K562 (cell line): ENCODE data around the gene ANKFN1. TPM values are rescaled to one million over a fixed set of nuclear protein-coding genes. Genes with fewer than 3 reads are reported as not detected.

Experiments used
- ATAC-seq: fragments of 200-7000 bp; cut with Tn5 transposase; 3 replicates; pipeline ENCODE4 v1.9.1; 2020; ENCODE audit warnings: moderate library complexity
- BruUV-seq: library from RNA; stranded (reverse); fragments of 400-500 nt; replicated peaks from 2 replicates; lab custom pipeline; 2021; lab: Mats Ljungman, UMichigan
- CTCF ChIA-PET: fragments of 300-600 bp; formaldehyde crosslinking; extraction: SDS; loops from one replicate; lab custom pipeline; 2021; ENCODE audit warnings: low intra/inter-chr PET ratio; lab: Yijun Ruan, JAX
- POLR2A ChIA-PET: fragments of 300-600, 350-650 bp; sonication (Branson Sonifier 250); formaldehyde crosslinking; extraction: SDS; loops from one replicate; lab custom pipeline; 2021; ENCODE audit warnings: antibody characterized with exemption, inconsistent platforms; lab: Yijun Ruan, JAX
- DNase-seq, 4 experiments: peaks; one replicate each; pipeline versions ENCODE4 v3.0.0 to v3.0.0-alpha.2; 2011 to 2018; ENCODE audit warnings: low spot score in 3 of 4, mixed read lengths in 3 of 4; ENCODE audit errors: extremely low read depth in 1 of 4
- FAIRE-seq: peaks from 2 replicates; lab custom pipeline; 2011; peaks lifted over from hg19 to GRCh38; lab: Jason Lieb, UNC
- H2AFZ ChIP-seq: 2 replicates; pipeline ENCODE4 v1.6.0; 2011; ENCODE audit warnings: low read depth, low read length, control low read depth, inconsistent platforms
- H3K27ac ChIP-seq: fragments of 200-600 bp; 3 replicates; pipeline ENCODE4 v1.8.0; 2011; ENCODE audit warnings: low read depth, mild to moderate bottlenecking, control low read depth, inconsistent platforms, low read length, moderate library complexity, mixed read lengths; ENCODE audit errors: extremely low read depth
- H3K27me3 ChIP-seq, 2 experiments: fragments of 300-600 bp in 1 of 2; 2 replicates in 1 of 2; 3 replicates in 1 of 2; pipeline versions ENCODE4 v1.6.0 to v1.8.0; 2011; ENCODE audit warnings: inconsistent platforms in 2 of 2, low read length in 2 of 2, mild to moderate bottlenecking in 1 of 2, mixed read lengths in 1 of 2, moderate library complexity in 1 of 2; ENCODE audit not compliant: control insufficient read depth in 2 of 2, insufficient read depth in 2 of 2
- H3K36me3 ChIP-seq: fragments of 300-600 bp; 3 replicates; pipeline ENCODE4 v1.8.0; 2011; ENCODE audit warnings: mild to moderate bottlenecking, low read length, inconsistent platforms; ENCODE audit not compliant: control insufficient read depth, insufficient read depth
- H3K4me1 ChIP-seq, 2 experiments: fragments of 200-600 bp in 1 of 2; replicated peaks in 1 of 2; 2 replicates in 1 of 2; 3 replicates in 1 of 2; pipeline versions ENCODE4 v1.5.1 to v1.8.0; 2011; ENCODE audit warnings: inconsistent platforms in 2 of 2, low read length in 2 of 2, mild to moderate bottlenecking in 1 of 2, mixed read lengths in 1 of 2, moderate library complexity in 1 of 2; ENCODE audit not compliant: control insufficient read depth in 2 of 2, insufficient read depth in 2 of 2
- H3K4me2 ChIP-seq: 2 replicates; pipeline ENCODE4 v1.6.1; 2011; ENCODE audit warnings: low read length, control low read depth, inconsistent platforms, mixed read lengths; ENCODE audit not compliant: insufficient read depth
- H3K4me3 ChIP-seq: fragments of 200-600 bp; sonication (generic), shearing (Covaris generic); 2 replicates; pipeline ENCODE4 v1.5.1; 2016; ENCODE audit warnings: control low read depth, inconsistent platforms
- H3K79me2 ChIP-seq: fragments of 200-600 bp; 3 replicates; pipeline ENCODE4 v1.8.0; 2011; ENCODE audit warnings: low read length, inconsistent platforms; ENCODE audit not compliant: control insufficient read depth, insufficient read depth
- H3K9ac ChIP-seq, 2 experiments: 2 replicates each; pipeline versions ENCODE4 v1.6.0 to v1.6.1; 2011; ENCODE audit warnings: low read depth in 2 of 2, low read length in 2 of 2, control low read depth in 1 of 2, inconsistent platforms in 1 of 2, mild to moderate bottlenecking in 1 of 2, mixed read lengths in 1 of 2; ENCODE audit not compliant: insufficient read depth in 1 of 2
- H3K9me1 ChIP-seq: one replicate; pipeline ENCODE4 v1.6.0; 2011; ENCODE audit warnings: inconsistent platforms, mild to moderate bottlenecking, low read length, moderate library complexity; ENCODE audit not compliant: control insufficient read depth, insufficient read depth
- H3K9me3 ChIP-seq: replicated peaks from 2 replicates; pipeline ENCODE4 v1.5.1; 2011; ENCODE audit warnings: low read depth, low read length, inconsistent platforms; ENCODE audit not compliant: control insufficient read depth, insufficient read depth
- H4K20me1 ChIP-seq: replicated peaks from 2 replicates; pipeline ENCODE4 v1.6.1; 2011; ENCODE audit warnings: low read length, inconsistent platforms, mixed read lengths; ENCODE audit not compliant: control insufficient read depth, insufficient read depth
- CBX2 ChIP-seq: fragments of 200-600 bp; sonication (generic); IDR thresholded peaks from one replicate; pipeline ENCODE4 v1.6.1; 2012; ENCODE audit warnings: mild to moderate bottlenecking, low read length, inconsistent platforms; ENCODE audit not compliant: insufficient read depth, poor library complexity, severe bottlenecking
- CBX3 ChIP-seq, 2 experiments: IDR thresholded peaks; 1 replicate in 1 of 2; 2 replicates in 1 of 2; pipeline ENCODE4 v1.6.1; 2012; ENCODE audit warnings: inconsistent platforms in 2 of 2, low read length in 2 of 2, borderline replicate concordance in 1 of 2, control low read depth in 1 of 2
- DACH1 ChIP-seq: fragments of 450-650 bp; IDR thresholded peaks from 2 replicates; pipeline ENCODE4 v1.6.1; 2018; ENCODE audit not compliant: partially characterized antibody
- EGR1 ChIP-seq: fragments of 450-650 bp; conservative IDR thresholded peaks from 2 replicates; pipeline ENCODE4 v1.6.1; 2017; ENCODE audit warnings: mild to moderate bottlenecking
- ETS1 ChIP-seq: conservative IDR thresholded peaks from 2 replicates; pipeline ENCODE4 v1.6.1; 2011; ENCODE audit warnings: low read depth, mild to moderate bottlenecking, low read length; ENCODE audit not compliant: control insufficient read depth
- ETV1 ChIP-seq: fragments of 450-650 bp; conservative IDR thresholded peaks from 2 replicates; pipeline ENCODE4 v1.6.1; 2016; ENCODE audit warnings: missing genetic modification characterization, control low read depth, low read depth, missing compliant biosample characterization
- FOXM1 ChIP-seq, 2 experiments: fragments of 450-650 bp in 1 of 2; sonication (generic) in 1 of 2; formaldehyde crosslinking in 1 of 2; IDR thresholded peaks; 2 replicates each; pipeline versions ENCODE4 v1.6.1 to v1.9.0; 2017 to 2022; ENCODE audit warnings: low read depth in 2 of 2, mild to moderate bottlenecking in 2 of 2, missing genetic modification reagents in 1 of 2, moderate library complexity in 1 of 2
- MAFK ChIP-seq: IDR thresholded peaks from 2 replicates; pipeline ENCODE4 v1.6.1; 2011; ENCODE audit warnings: low read length, improper control_type of control experiment
- NCOA6 ChIP-seq: fragments of 450-650 bp; IDR thresholded peaks from 2 replicates; pipeline ENCODE4 v1.6.1; 2017; ENCODE audit warnings: mild to moderate bottlenecking
- SIN3A ChIP-seq, 2 experiments: fragments of 150-350 bp in 1 of 2; IDR thresholded peaks; 2 replicates each; pipeline ENCODE4 v1.6.1; 2011 to 2016; ENCODE audit warnings: borderline replicate concordance in 2 of 2, low read depth in 2 of 2, low read length in 2 of 2, mild to moderate bottlenecking in 2 of 2, moderate library complexity in 2 of 2; ENCODE audit not compliant: control insufficient read depth in 1 of 2
- SMAD4 ChIP-seq: fragments of 250-450 bp; sonication (Bioruptor Pico); conservative IDR thresholded peaks from 2 replicates; pipeline ENCODE4 v1.8.0; 2021; ENCODE audit warnings: inconsistent platforms, mild to moderate bottlenecking, moderate library complexity
- YY1 ChIP-seq, 3 experiments: IDR thresholded peaks; 2 replicates each; pipeline ENCODE4 v1.6.1; 2011; ENCODE audit warnings: low read length in 2 of 3, mild to moderate bottlenecking in 2 of 3, moderate library complexity in 2 of 3, borderline replicate concordance in 1 of 3, control low read depth in 1 of 3, low read depth in 1 of 3; ENCODE audit not compliant: insufficient read depth in 3 of 3, insufficient replicate concordance in 2 of 3, control insufficient read depth in 1 of 3, insufficient read length in 1 of 3; ENCODE audit errors: extremely low read depth in 1 of 3
- ZNF347 ChIP-seq: fragments of 450-650 bp; formaldehyde crosslinking; IDR thresholded peaks from 2 replicates; pipeline ENCODE4 v1.4.0; 2020; ENCODE audit warnings: low read depth, mild to moderate bottlenecking, moderate library complexity
- ZNF77 ChIP-seq: fragments of 250-450 bp; sonication (Bioruptor Pico); IDR thresholded peaks from 2 replicates; pipeline ENCODE4 v1.5.0; 2020
- WGBS: fragments of 100-300 bp; shearing (Covaris generic); methylation state at CpG from one replicate; pipeline ENCODE4 v1.1.6; 2016; ENCODE audit warnings: low coverage, mixed read lengths; ENCODE audit not compliant: insufficient coverage; ENCODE audit errors: missing lambda C conversion rate; 5-methylcytosine and 5-hydroxymethylcytosine counted together
- in situ Hi-C: fragments of 300-500 bp; cut with MboI; formaldehyde crosslinking; loops from 4 replicates; pipeline ENCODE4 v1.15.0; 2018; ENCODE audit warnings: inconsistent platforms, mixed read lengths
- intact Hi-C: fragments of 100-400 bp; cut with micrococcal nuclease; formaldehyde crosslinking; loops from 2 replicates; pipeline ENCODE4 v1.14.2; 2022
- polyA plus RNA-seq, 8 experiments: library from polyadenylated mRNA; depleted of rRNA in 4 of 8; stranded (reverse) in 5 of 8; unstranded in 3 of 8; fragments of >200 nt; fragmentation: Nextera tagmentation in 2 of 8; fragmentation: Illumina TruSeq in 1 of 8; extraction: Ambion mirVana in 2 of 8; extraction: Trizol in 1 of 8; gene quantifications; 2 replicates each; pipeline versions ENCODE4 v1.2.1 to v1.2.3, GENCODE V29; 2011 to 2014; ENCODE audit warnings: inconsistent platforms in 1 of 8, missing spikeins in 1 of 8
- total RNA-seq, 7 experiments: library from RNA; depleted of rRNA in 6 of 7; stranded (reverse); fragments of >200 nt in 6 of 7; fragmentation: Illumina TruSeq in 2 of 7; extraction: Trizol in 2 of 7; gene quantifications; 2 replicates each; pipeline versions ENCODE4 v1.2.1 to v1.2.3, GENCODE V29; 2011 to 2021; ENCODE audit warnings: low replicate concordance in 1 of 7

Gene ANKFN1
- total and polyA plus RNA-seq, 9 of the 15 experiments (the other 6 are each of a cell fraction or from before 2014, with no cell fraction given): 0.04 to 0.39 (median 0.15) TPM; not detected in 1

GRCh38 chr17:56441308-56441707 lies 288.0 kb downstream of the ANKFN1 start (continued):
- no peak for TF ChIP-seq FOXM1 (IDR thresholded peaks at IDR 0.05; ENCODE audit: low read depth)
- no peak for TF ChIP-seq FOXM1 (CRISPR knock-in tag; IDR thresholded peaks at IDR 0.05; ENCODE audit: low read depth)
- TF ChIP-seq CBX2: no peak
- no peak for TF ChIP-seq EGR1

GRCh38 chr17:56445692-56446411 lies 292.6 kb downstream of the ANKFN1 start:
- no peaks in the 10 kb centered on the region for H4K20me1 ChIP-seq
- no peak for DNase-seq
- H3K27me3 ChIP-seq: no peaks in the 10 kb centered on the region
- H3K9me3 ChIP-seq: no peaks in the 10 kb centered on the region
- FAIRE-seq: no peak
- no peaks in the 10 kb centered on the region for H3K79me2 ChIP-seq
- H3K27ac ChIP-seq: no peak overlapping the region
- H3K4me3 ChIP-seq: no peak overlapping the region
- H3K9ac ChIP-seq: no peak overlapping the region
- no peak for TF ChIP-seq SIN3A (IDR thresholded peaks at IDR 0.05; ENCODE audit: borderline replicate concordance in 2 of 2, control insufficient read depth in 1 of 2, low read depth in 2 of 2, low read length in 2 of 2)
- TF ChIP-seq ETS1: no peak
- TF ChIP-seq NCOA6: no peak
- no peak for TF ChIP-seq YY1 (IDR thresholded peaks at IDR 0.05; ENCODE audit: borderline replicate concordance in 1 of 3, control insufficient read depth in 1 of 3, extremely low read depth in 1 of 3, insufficient read depth in 3 of 3, insufficient read length in 1 of 3, insufficient replicate concordance in 2 of 3, low read depth in 1 of 3, low read length in 2 of 3)
- no peak for TF ChIP-seq ZNF347 (CRISPR knock-in tag)
- no peak for TF ChIP-seq SMAD4 (CRISPR knock-in tag)
- no peak for TF ChIP-seq MAFK
- TF ChIP-seq DACH1: no peak
- no peak for TF ChIP-seq ETV1
- no peak for TF ChIP-seq ZNF77 (CRISPR knock-in tag)
- TF ChIP-seq CBX3 (IDR thresholded peaks at IDR 0.05; ENCODE audit: borderline replicate concordance in 1 of 2, low read length in 2 of 2): no peak
- WGBS: 8% methylated on average over 9 of the region's 9 CpGs
- H3K9me1 ChIP-seq: no peaks in the 10 kb centered on the region
- no peak overlapping the region for H2AFZ ChIP-seq
- intact Hi-C loops: no loop called here
- H3K4me1 ChIP-seq: no peaks in the 10 kb centered on the region
- POLR2A ChIA-PET: no interaction called here
- ATAC-seq: no peak
- no peak overlapping the region for H3K4me2 ChIP-seq
- in situ Hi-C loops: no loop called here
- CTCF ChIA-PET: no interaction called here
- BruUV-seq: no TSS peak
- no peaks in the 10 kb centered on the region for H3K36me3 ChIP-seq
